Superior temporal gyrus (tissue), 1 donor: ENCODE results near the gene SH3GLB2.
A peak's percentile ranks its signal among the peaks of the same experiment; 100 is the strongest.
"Not testable (repeated sequence)": the region's sequence is repeated elsewhere in the genome, so short reads cannot be mapped to it uniquely, and the experiment has no call there.

Experiments
- DNase-seq: peaks from one replicate; pipeline ENCODE4 v3.0.0-alpha.2; 2016; ENCODE audit errors: extremely low spot score

SH3GLB2 gene

GRCh38 chr9:129054163-129054851 lies 26.2 kb upstream of the SH3GLB2 start:
- DNase-seq: no peak

DNA sequence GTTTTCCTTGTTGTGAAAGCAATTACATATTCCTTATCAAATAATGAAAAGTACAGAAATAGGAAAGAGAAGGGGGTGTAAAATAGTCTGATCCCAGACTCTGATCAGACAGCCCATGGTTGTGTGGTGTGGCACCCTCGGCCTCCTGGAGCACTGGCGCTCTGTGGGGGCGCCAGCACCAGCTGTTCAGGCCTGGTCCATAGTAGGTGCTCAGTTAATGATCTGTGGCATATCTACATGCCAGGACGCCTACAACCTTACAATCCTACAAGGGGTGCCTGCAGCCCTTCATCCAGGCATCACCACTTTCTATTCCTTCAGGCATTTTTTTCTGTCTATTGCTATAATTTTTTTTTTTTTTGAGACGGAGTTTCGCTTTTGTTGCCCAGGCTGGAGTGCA lies 24.9 kb upstream of the SH3GLB2 start:
- no peak for DNase-seq

DNA sequence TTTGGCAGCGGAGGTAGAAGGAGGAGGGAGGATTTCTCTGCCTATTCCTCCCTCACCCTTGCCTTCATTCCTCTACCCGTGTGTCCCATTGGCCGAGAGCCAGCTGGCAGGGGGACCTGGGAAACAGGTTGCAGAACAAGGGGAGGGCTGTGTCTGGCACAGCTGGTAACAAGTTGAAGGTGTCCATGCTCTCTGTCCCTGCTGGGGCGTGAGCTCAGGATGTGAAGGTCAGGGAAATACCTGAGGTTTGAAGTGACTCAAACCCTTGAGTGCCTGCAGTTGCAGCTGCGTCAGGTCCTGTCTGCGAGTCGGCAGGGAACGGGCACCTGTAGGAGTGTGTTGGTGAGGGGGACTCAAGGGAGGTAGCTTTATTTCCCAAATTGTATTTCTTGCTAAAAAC lies 24.5 kb upstream of the SH3GLB2 start:
- no peak for DNase-seq

- DNase-seq: no peak
Observed at GRCh38 chr9:129042016-129042415, 13.9 kb upstream of the SH3GLB2 start.

- DNase-seq: no peak
Observed at GRCh38 chr9:129040113-129040643, 12.0 kb upstream of the SH3GLB2 start.

DNA sequence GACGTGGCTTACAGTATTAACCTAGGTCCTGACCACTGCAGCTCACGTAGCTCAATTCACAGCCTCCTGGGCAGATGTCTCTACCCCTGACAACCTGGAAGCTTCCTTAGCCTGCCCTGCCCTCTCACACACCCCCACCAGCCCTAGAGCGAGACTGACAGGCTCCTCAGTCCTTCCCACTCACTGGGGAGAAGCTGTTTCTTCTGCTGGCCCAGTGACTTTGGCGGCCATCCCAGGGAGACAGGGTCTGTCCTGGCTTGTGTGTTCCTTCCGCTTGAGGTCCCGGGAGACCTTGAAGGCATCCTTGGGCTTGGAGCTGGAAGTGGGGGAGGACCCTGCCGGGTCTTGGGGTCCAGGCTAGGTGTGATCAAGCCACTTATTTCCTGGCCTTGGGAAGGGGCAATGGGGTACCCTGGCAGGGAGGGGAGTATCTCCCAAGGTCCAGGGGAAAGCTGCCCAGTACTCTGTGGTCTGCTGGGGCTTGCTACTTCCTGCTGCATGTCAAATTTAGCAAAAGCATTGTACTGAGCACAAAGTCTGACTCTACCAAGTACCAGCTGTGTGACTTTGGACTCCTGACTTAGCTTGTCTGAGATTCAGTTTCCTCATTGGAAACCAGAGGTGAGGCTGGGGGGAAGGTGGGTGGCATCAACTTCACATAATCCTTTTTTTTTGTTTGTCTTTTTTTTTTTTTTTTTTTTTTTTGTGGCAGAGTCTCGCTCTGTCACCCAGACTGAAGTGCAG lies 10.2 kb upstream of the SH3GLB2 start:
- no peak for DNase-seq

DNA sequence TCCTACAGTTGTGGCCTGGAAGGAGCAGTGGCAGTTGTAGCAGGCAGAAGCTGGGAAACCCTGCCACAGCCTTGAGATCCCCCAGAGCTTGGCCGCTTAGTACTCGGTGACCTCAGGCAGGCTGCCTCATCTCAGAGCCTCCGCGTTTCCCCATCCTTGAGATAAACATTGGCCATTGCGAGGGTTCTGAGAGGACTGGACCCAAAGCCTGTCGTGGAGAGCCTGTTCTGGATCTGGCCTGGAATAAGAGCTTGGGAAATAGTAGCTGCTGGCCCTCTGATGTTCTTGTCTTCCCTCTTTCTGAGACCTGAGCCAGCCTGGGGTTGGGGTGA lies 9.6 kb upstream of the SH3GLB2 start:
- DNase-seq: no peak

DNA sequence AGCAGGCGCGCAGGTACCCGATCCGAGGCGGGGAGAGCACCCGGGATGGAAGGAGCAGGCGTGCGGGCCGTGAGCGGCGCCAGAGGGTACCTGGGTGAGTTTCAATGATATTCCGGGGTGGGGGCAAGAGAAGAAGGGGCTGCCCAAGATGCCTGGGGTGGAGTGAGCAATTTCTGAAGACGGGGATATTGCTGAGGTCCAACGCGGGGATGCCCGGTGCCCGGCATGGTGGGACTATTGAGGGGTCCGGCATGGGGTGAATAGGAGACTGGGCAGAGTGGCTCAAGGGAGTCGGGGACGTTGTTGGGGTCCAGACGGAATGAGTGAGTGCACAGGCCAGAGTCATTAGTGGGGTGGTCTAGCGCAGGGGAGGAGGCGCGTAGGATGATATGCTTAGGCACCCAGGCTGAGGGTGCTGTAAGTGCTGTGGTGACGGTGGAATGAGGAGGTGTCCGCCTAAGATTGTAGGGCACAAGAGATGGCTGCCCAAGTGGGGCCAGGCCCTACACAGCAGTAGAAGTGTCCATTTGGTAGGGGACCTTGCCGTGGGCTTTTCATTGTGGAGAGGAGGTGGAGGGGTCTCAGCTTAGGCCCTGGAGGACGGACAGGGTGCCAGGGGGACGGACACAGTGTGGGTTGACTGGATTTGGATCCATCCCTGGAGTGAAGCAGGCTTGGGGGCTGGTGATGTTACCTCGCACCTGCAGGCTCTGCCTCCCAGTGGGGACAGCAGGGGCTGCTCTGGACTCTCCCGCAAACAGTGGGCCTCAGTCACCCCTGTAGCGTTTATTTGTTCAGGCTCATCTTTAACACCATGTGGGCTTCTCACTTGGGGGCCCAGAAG lies 9.0 kb upstream of the SH3GLB2 start:
- no peak for DNase-seq

GRCh38 chr9:129036241-129036922 lies 8.3 kb upstream of the SH3GLB2 start, which contains the start of gene MIGA2:
Gene MIGA2 (plus strand): TSS chr9:129036626. CDS start chr9:129040595, 3,969 bp downstream.
- DNase-seq: peak; percentile 99

GRCh38 chr9:129035838-129036237 lies 7.7 kb upstream of the SH3GLB2 start:
- not testable (repeated sequence) for DNase-seq

- DNase-seq: no peak
Observed at GRCh38 chr9:129033216-129033615, 5.1 kb upstream of the SH3GLB2 start.

DNA sequence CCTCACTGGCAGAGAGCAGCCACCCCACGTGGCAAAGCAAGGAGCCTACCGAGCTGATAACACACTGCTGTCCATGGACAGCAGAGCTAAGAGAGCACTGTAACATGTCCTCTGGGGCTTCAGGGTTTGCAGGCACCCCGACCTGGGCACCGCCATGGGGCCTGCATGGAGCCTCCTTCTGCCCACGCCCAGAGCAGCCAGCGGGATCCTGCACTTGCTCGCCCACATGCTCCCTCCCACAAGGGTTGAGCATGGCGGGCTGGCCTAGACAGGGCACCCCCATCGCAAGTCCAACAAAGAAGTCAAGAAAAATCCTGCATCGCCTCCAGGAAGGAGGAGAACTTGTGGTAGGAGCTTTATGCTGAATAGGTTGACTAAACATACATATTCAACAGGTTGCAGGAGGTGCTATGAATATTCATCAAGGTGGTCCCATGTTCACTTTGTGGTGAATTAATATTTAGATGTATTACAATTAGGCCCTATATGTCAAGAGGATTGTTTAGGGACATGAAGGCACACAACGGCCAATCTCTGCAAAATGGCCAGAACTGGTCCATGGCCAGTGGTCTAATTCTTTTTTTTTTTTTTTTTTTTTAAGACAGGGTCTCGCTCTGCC lies 4.5 kb upstream of the SH3GLB2 start:
- DNase-seq: no peak

DNA sequence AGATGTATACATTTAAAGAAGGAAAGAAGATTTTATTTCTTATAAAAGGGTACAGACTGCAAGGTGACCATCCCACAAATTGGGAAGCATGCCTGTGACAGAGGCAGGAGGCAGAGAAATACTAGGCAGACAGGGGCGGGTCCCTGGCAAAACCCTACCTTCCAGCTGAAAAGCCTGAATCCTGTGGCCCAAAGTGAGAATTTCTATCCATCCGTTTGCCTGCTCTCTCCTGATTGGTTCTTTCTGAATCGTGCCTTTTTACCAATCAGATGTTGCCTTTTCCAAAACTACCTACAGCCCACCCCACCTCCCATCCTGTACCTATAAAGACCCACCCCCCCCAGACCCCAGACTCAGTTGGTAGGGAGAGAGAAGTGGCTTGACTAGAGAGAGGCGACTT lies 3.4 kb upstream of the SH3GLB2 start:
- no peak for DNase-seq

GRCh38 chr9:129030191-129030590 lies 2.1 kb upstream of the SH3GLB2 start:
- no peak for DNase-seq

- no peak for DNase-seq
Observed at GRCh38 chr9:129027685-129028191, 393 bp downstream of the SH3GLB2 start.

DNA sequence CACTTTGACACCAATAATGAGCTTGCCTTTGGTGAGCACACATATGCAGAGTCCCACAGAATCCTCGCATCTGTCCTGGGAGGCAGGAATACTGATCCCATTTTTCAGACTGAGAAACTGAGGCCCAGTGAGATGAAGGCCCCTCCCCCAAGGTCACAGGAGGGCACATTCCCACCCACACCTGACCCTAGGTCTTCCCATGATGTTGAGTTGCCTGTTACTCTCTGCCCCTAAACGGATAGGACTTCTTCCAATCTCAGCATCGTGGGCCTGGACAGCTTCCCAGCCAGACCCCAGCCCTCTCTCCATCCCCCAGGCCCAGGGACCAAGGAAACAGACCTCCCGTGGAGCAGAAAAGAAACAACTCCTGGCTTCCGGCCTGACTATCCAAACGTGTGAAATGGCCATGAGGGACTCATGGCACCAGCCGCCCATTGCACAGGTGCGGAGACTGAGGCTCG lies 877 bp downstream of the SH3GLB2 start:
- no peak for DNase-seq

DNA sequence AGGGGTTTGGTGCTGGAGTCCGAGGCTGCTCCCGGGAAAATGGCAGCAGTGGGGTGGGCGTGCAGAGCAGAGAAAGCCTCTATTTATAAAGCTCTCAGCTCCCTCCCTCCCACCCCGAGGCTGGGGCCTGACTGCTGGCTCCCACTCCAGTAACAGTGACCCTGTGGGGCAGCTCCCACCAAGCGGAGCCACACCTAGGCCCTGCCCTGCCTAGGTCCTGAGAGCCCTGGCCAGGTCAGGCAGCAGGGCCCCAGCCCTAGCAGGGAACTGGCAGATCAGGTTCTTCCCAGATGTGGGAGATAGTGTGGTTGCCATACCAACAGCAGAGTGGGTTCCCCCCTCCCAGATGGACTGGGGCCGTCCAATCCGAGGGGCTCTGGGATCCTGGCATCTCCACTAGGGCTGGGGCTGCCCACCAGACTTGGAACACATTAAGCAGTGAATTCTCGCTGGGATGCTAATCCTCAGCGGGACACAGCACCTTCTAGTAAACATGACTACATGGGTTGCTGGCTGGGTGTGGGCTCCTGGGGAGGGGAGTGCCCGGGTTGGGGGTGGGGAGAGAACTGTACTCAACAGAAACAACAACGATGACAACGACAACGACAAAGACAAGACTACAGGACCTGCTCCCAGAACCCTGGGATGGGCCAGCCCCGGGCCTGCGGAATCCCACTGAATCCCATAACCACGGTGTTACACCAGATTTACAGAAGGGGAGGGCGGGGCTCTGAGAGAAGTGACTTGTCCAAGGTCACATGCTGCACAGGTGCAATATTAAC lies 1.5 kb downstream of the SH3GLB2 start:
- peak; percentile 53 for DNase-seq

- DNase-seq: no peak
Observed at GRCh38 chr9:129023908-129024233, 4.3 kb downstream of the SH3GLB2 start.

GRCh38 chr9:129023036-129023907 lies 4.9 kb downstream of the SH3GLB2 start:
- no peak for DNase-seq
